HCT116 (cell line): ENCODE measurements around the gene SH3TC2. TPM values are rescaled to one million over a fixed set of nuclear protein-coding genes. Genes with fewer than 3 reads are reported as not detected.

Experiments
- ATAC-seq: fragments of 200-7000 bp; cut with Tn5 transposase; 2 replicates; pipeline ENCODE4 v1.9.1; 2020; ENCODE audit warnings: mild to moderate bottlenecking, moderate library complexity
- BruUV-seq: library from RNA; stranded (reverse); fragments of 400-500 nt; replicated peaks from 2 replicates; lab custom pipeline; 2021; lab: Mats Ljungman, UMichigan
- CTCF ChIA-PET: fragments of 300-600 bp; sonication (Branson Sonifier 250); formaldehyde crosslinking; loops from one replicate; lab custom pipeline; 2021; ENCODE audit warnings: antibody characterized with exemption; lab: Charles Lee
- POLR2A ChIA-PET: fragments of 300-600, 350-600 bp; sonication (Branson Sonifier 250); formaldehyde crosslinking; loops from one replicate; lab custom pipeline; 2021; ENCODE audit warnings: antibody characterized with exemption; lab: Charles Lee
- RAD21 ChIA-PET, 2 experiments: fragments of 300-600 bp; sonication (Branson Sonifier 250); formaldehyde crosslinking; loops; one replicate each; lab custom pipeline; 2023; ENCODE audit warnings: low total read pairs in 2 of 2; ENCODE audit not compliant: uncharacterized antibody in 2 of 2, unreplicated experiment in 2 of 2, low non-redundant PET in 1 of 2; lab: Charles Lee
- DNase-seq: peaks from one replicate; pipeline ENCODE4 v3.0.0-alpha.2; 2010; ENCODE audit warnings: low read depth, low spot score
- H2AFZ ChIP-seq: fragments of 200-600 bp; shearing (Covaris generic), sonication (generic); 2 replicates; pipeline ENCODE4 v1.6.1; 2017; ENCODE audit warnings: low read depth, mixed run types, mixed read lengths, antibody characterized with exemption, low read length; ENCODE audit not compliant: poor library complexity, severe bottlenecking
- H3K27ac ChIP-seq: 2 replicates; pipeline ENCODE4 v1.5.1; 2012; ENCODE audit warnings: low read depth, low read length
- H3K27me3 ChIP-seq: fragments of 200-600 bp; sonication (generic); 2 replicates; pipeline ENCODE4 v1.6.1; 2016; ENCODE audit warnings: mixed run types, low read length, mixed read lengths; ENCODE audit not compliant: insufficient read depth
- H3K36me3 ChIP-seq, 2 experiments: fragments of 200-500 bp in 1 of 2; fragments of 200-600 bp in 1 of 2; sonication (Bioruptor generic) in 1 of 2; sonication (generic) in 1 of 2; 2 replicates each; pipeline versions ENCODE4 v1.5.1 to v1.6.1; 2014 to 2016; ENCODE audit warnings: low read length in 2 of 2, inconsistent platforms in 1 of 2, mixed read lengths in 1 of 2, mixed run types in 1 of 2; ENCODE audit not compliant: insufficient read depth in 2 of 2, control insufficient read depth in 1 of 2
- H3K4me1 ChIP-seq, 2 experiments: fragments of 200-600 bp in 1 of 2; sonication (generic) in 1 of 2; 2 replicates each; pipeline versions ENCODE4 v1.5.1 to v1.6.1; 2012 to 2017; ENCODE audit warnings: low read length in 2 of 2, inconsistent platforms in 1 of 2, mild to moderate bottlenecking in 1 of 2, mixed read lengths in 1 of 2, mixed run types in 1 of 2, moderate library complexity in 1 of 2; ENCODE audit not compliant: insufficient read depth in 2 of 2, control insufficient read depth in 1 of 2
- H3K4me2 ChIP-seq: fragments of 200-600 bp; sonication (generic); 2 replicates; pipeline ENCODE4 v1.6.1; 2017; ENCODE audit warnings: mixed run types, low read length, mixed read lengths
- H3K4me3 ChIP-seq, 2 experiments: fragments of 200-600 bp in 1 of 2; sonication (generic) in 1 of 2; replicated peaks in 1 of 2; 2 replicates each; pipeline ENCODE4 v1.5.1; 2011 to 2016; ENCODE audit warnings: low read length in 2 of 2, control low read depth in 1 of 2, low read depth in 1 of 2, mild to moderate bottlenecking in 1 of 2, mixed read lengths in 1 of 2, mixed run types in 1 of 2
- H3K79me2 ChIP-seq: fragments of 200-600 bp; sonication (generic); 2 replicates; pipeline ENCODE4 v1.6.1; 2017; ENCODE audit warnings: mild to moderate bottlenecking, mixed run types, low read length, moderate library complexity, mixed read lengths; ENCODE audit not compliant: insufficient read depth
- H3K9ac ChIP-seq: fragments of 200-600 bp; sonication (generic); 2 replicates; pipeline ENCODE4 v1.6.1; 2016; ENCODE audit warnings: low read length, mixed read lengths
- H3K9me2 ChIP-seq: fragments of 200-600 bp; sonication (generic), shearing (Covaris generic); 2 replicates; pipeline ENCODE4 v1.6.1; 2017; ENCODE audit warnings: mixed run types, mild to moderate bottlenecking, moderate library complexity; ENCODE audit not compliant: insufficient read depth
- H3K9me3 ChIP-seq, 2 experiments: fragments of 200-500 bp in 1 of 2; fragments of 200-600 bp in 1 of 2; sonication (Bioruptor generic) in 1 of 2; sonication (generic) in 1 of 2; 2 replicates each; pipeline ENCODE4 v1.6.1; 2014 to 2017; ENCODE audit warnings: low read length in 2 of 2, mixed read lengths in 2 of 2, inconsistent platforms in 1 of 2, low read depth in 1 of 2, mild to moderate bottlenecking in 1 of 2, mixed run types in 1 of 2, moderate library complexity in 1 of 2; ENCODE audit not compliant: control insufficient read depth in 1 of 2, insufficient read depth in 1 of 2
- H4K20me1 ChIP-seq: fragments of 200-600 bp; sonication (generic), shearing (Covaris generic); 2 replicates; pipeline ENCODE4 v1.6.1; 2017; ENCODE audit warnings: mixed run types, mild to moderate bottlenecking, moderate library complexity; ENCODE audit not compliant: insufficient read depth
- CBX3 ChIP-seq: IDR thresholded peaks from 2 replicates; pipeline ENCODE4 v1.6.1; 2012; ENCODE audit warnings: low read depth
- CEBPB ChIP-seq: IDR thresholded peaks from 2 replicates; pipeline ENCODE4 v1.6.1; 2012; ENCODE audit warnings: low read depth
- EGR1 ChIP-seq: IDR thresholded peaks from 2 replicates; pipeline ENCODE4 v1.6.1; 2012; ENCODE audit warnings: low read depth
- ELF1 ChIP-seq: IDR thresholded peaks from 2 replicates; pipeline ENCODE4 v1.6.1; 2012; ENCODE audit warnings: low read depth, borderline replicate concordance
- EZH2 ChIP-seq: fragments of 200-600 bp; sonication (generic); IDR thresholded peaks from 2 replicates; pipeline ENCODE4 v1.6.1; 2017; ENCODE audit warnings: antibody characterized with exemption, mixed run types
- EZH2phosphoT487 ChIP-seq: fragments of 200-600 bp; IDR thresholded peaks from 2 replicates; pipeline ENCODE4 v1.6.1; 2018; ENCODE audit warnings: antibody characterized with exemption, borderline replicate concordance
- FOSL1 ChIP-seq: IDR thresholded peaks from 2 replicates; pipeline ENCODE4 v1.6.1; 2012; ENCODE audit warnings: low read depth
- JUND ChIP-seq: IDR thresholded peaks from 2 replicates; pipeline ENCODE4 v1.6.1; 2012
- POLR2A ChIP-seq: IDR thresholded peaks from 2 replicates; pipeline ENCODE4 v1.7.0; 2011; ENCODE audit warnings: borderline replicate concordance; ENCODE audit not compliant: insufficient read depth, insufficient read length; ENCODE audit errors: extremely low read depth
- POLR2AphosphoS5 ChIP-seq: IDR thresholded peaks from 2 replicates; pipeline ENCODE4 v1.6.1; 2011; ENCODE audit warnings: mild to moderate bottlenecking, low read depth, low read length, moderate library complexity
- RAD21 ChIP-seq: IDR thresholded peaks from 2 replicates; pipeline ENCODE4 v1.6.1; 2012; ENCODE audit warnings: low read depth, mild to moderate bottlenecking
- REST ChIP-seq: IDR thresholded peaks from 2 replicates; pipeline ENCODE4 v1.6.1; 2012; ENCODE audit warnings: low read depth
- SIN3A ChIP-seq: IDR thresholded peaks from 2 replicates; pipeline ENCODE4 v1.6.1; 2012; ENCODE audit warnings: low read depth
- SRF ChIP-seq: IDR thresholded peaks from 2 replicates; pipeline ENCODE4 v1.6.1; 2012; ENCODE audit warnings: low read depth
- YY1 ChIP-seq: IDR thresholded peaks from 2 replicates; pipeline ENCODE4 v1.6.1; 2011; ENCODE audit warnings: low read length, low read depth, moderate library complexity, mild to moderate bottlenecking; ENCODE audit not compliant: insufficient replicate concordance; ENCODE audit errors: extremely low read depth
- ZBTB33 ChIP-seq: IDR thresholded peaks from 2 replicates; pipeline ENCODE4 v1.6.1; 2011; ENCODE audit warnings: mild to moderate bottlenecking, low read length, moderate library complexity; ENCODE audit not compliant: insufficient replicate concordance; ENCODE audit errors: extremely low read depth
- ZFX ChIP-seq: fragments of 450-650 bp; IDR thresholded peaks from 2 replicates; pipeline ENCODE4 v1.6.1; 2017
- ZNF274 ChIP-seq: fragments of 200-500 bp; sonication (Bioruptor generic); IDR thresholded peaks from 2 replicates; pipeline ENCODE4 v1.6.1; 2014; ENCODE audit warnings: mild to moderate bottlenecking, low read depth, low read length, inconsistent platforms
- intact Hi-C: fragments of 100-400 bp; cut with micrococcal nuclease; formaldehyde crosslinking; loops from 2 replicates; pipeline ENCODE4 v1.10.0; 2022
- total RNA-seq: library from RNA; stranded (reverse); gene quantifications from one replicate; pipeline ENCODE4 v1.2.1, GENCODE V29; 2021; ENCODE audit not compliant: unreplicated experiment
- TF ChIP-seq, protein P1 (sequence below), 3 experiments: fragments of 200-600 bp in 1 of 3; sonication (generic) in 1 of 3; IDR thresholded peaks in 2 of 3; conservative IDR thresholded peaks in 1 of 3; 2 replicates each; pipeline ENCODE4 v1.5.1; 2012 to 2017; ENCODE audit warnings: low read depth in 2 of 3, low read length in 2 of 3, antibody characterized with exemption in 1 of 3, borderline replicate concordance in 1 of 3, control low read depth in 1 of 3, mild to moderate bottlenecking in 1 of 3, mixed read lengths in 1 of 3, mixed run types in 1 of 3, moderate library complexity in 1 of 3; ENCODE audit not compliant: insufficient read depth in 1 of 3
- TF ChIP-seq, protein P2 (sequence below): IDR thresholded peaks from 2 replicates; pipeline ENCODE4 v1.6.1; 2012

Gene SH3TC2
- total RNA-seq, 1 experiment from 2014 or later: 12.8 TPM

- Histone ChIP-seq H3K27me3 (no peaks in the 10 kb centered on the region), H2AFZ (no peak overlapping the region)
Measured at GRCh38 chr5:148974642-148975327, 88.1 kb downstream of the SH3TC2 start.

More at GRCh38 chr5:148974642-148975327, 88.1 kb downstream of the SH3TC2 start:
- Histone ChIP-seq H4K20me1 (no peaks in the 10 kb centered on the region), H3K36me3 (no peaks in the 10 kb centered on the region), H3K79me2 (no peaks in the 10 kb centered on the region), H3K9ac (no peak overlapping the region), H3K4me1 (peaks cover 16 to 82% of the 10 kb centered on the region in 2 experiments), H3K4me2 (no peak overlapping the region), H3K9me3 (no peaks in the 10 kb centered on the region), H3K9me2 (no peaks in the 10 kb centered on the region), H3K27ac (no peak overlapping the region), H3K4me3 (no peak overlapping the region)
- ChIA-PET CTCF (interaction anchor here (0.9 kb wide), 1 partner anchor 17 kb away, joined by 3 read pairs; no protein-coding TSS in a partner anchor), POLR2A (no interaction called here), RAD21 (no interaction called here)
- no peak for DNase-seq
- TF ChIP-seq JUND (no peak), FOSL1 (no peak), CBX3 (no peak), REST (no peak), SIN3A (no peak), RAD21 (no peak), SRF (no peak), YY1 (no peak), ZBTB33 (no peak), POLR2AphosphoS5 (no peak), ZNF274 (no peak), EZH2 (no peak), EZH2phosphoT487 (no peak), EGR1 (no peak), ELF1 (no peak), CEBPB (no peak), POLR2A (no peak), ZFX (no peak)
- TF ChIP-seq, protein P1, sequence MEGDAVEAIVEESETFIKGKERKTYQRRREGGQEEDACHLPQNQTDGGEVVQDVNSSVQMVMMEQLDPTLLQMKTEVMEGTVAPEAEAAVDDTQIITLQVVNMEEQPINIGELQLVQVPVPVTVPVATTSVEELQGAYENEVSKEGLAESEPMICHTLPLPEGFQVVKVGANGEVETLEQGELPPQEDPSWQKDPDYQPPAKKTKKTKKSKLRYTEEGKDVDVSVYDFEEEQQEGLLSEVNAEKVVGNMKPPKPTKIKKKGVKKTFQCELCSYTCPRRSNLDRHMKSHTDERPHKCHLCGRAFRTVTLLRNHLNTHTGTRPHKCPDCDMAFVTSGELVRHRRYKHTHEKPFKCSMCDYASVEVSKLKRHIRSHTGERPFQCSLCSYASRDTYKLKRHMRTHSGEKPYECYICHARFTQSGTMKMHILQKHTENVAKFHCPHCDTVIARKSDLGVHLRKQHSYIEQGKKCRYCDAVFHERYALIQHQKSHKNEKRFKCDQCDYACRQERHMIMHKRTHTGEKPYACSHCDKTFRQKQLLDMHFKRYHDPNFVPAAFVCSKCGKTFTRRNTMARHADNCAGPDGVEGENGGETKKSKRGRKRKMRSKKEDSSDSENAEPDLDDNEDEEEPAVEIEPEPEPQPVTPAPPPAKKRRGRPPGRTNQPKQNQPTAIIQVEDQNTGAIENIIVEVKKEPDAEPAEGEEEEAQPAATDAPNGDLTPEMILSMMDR (IDR thresholded peaks at IDR 0.05 in 2 of 3, conservative IDR thresholded peaks at IDR 0.05 in 1 of 3; ENCODE audit: borderline replicate concordance in 1 of 3, insufficient read depth in 1 of 3, low read depth in 2 of 3, low read length in 2 of 3): no peak
- TF ChIP-seq, protein P2, sequence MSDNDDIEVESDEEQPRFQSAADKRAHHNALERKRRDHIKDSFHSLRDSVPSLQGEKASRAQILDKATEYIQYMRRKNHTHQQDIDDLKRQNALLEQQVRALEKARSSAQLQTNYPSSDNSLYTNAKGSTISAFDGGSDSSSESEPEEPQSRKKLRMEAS: no peak
- BruUV-seq: no TSS peak
- no peak for ATAC-seq
- intact Hi-C loops: no loop called here
